NCI-H774 (cell line): ENCODE results near the gene HDAC10.

ENCODE experiments used
- DNase-seq: peaks from one replicate; lab custom pipeline; 2025; lab: John Stamatoyannopoulos, UW

The HDAC10 gene

DNA sequence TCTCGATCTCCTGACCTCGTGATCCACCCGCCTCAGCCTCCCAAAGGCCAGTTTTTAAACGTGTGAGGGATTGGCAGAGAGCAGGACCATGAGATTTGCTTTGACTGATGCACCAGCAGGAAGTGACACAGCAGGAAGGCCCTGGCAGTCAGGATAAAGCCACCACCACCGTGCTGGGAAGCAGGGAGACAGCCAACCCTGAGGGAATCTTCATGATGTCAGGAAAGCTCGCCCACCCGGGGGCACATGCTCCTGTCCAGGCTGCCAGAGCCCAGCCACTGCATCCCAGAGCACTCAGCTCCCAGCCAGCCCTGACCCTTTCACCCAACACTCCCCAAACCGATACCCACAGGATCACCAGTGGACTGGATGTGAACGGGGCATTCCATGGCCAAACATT lies 12.3 kb downstream of the HDAC10 start:
- DNase-seq: no peak

DNA sequence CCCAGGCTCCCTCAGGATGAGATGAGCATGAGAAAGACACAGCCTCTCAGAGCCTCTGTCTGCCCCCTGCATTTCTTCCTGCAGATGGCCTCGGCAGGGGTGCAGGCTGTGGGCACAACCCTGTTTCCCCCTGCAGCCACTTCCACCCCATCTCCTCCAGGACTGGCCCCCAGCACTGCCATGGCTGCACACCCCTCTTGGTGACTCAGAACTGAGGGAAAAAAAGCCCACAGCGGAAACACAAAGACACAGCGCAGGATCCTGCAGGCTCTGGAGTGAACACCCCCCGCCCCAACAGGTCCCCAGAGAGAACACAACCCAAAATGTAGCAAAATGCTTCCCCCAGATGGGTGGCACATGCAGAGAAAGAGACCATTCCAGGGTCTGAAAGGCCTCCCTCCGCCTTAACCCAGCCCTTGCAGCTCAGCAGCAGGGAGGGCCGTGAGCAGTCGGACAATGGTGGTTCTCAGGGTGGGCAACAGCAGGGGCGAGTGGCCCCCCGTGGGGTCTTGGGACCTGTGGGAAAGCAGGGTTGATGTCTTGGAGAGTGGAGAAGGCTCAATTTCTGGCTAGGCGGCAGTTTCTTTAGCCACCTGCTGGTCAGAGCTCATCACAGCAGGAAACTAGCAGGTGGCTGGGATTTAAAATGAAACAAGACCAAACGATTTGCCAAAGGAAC lies 14.2 kb downstream of the HDAC10 start:
- DNase-seq: no peak

DNA sequence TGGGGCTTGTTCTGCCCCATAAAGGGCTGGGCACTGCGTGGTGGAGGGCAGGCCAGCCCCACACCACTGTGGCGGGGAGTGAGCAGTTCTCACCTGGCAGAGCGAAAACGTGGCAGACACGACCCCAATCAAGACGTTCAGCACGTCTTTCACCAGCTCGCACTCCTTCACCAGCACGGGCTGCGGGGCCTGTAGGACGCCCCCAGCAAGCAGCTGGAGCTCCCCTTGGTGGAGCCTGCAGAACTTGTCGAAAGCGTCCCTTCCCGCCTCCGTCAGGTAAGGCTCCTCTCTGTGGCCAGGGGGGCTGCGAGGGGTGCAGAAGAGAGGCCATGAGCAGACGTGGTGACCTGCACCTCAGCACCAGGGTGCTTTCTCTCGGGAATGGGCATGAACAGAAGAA lies 17.8 kb downstream of the HDAC10 start:
- DNase-seq: no peak

DNA sequence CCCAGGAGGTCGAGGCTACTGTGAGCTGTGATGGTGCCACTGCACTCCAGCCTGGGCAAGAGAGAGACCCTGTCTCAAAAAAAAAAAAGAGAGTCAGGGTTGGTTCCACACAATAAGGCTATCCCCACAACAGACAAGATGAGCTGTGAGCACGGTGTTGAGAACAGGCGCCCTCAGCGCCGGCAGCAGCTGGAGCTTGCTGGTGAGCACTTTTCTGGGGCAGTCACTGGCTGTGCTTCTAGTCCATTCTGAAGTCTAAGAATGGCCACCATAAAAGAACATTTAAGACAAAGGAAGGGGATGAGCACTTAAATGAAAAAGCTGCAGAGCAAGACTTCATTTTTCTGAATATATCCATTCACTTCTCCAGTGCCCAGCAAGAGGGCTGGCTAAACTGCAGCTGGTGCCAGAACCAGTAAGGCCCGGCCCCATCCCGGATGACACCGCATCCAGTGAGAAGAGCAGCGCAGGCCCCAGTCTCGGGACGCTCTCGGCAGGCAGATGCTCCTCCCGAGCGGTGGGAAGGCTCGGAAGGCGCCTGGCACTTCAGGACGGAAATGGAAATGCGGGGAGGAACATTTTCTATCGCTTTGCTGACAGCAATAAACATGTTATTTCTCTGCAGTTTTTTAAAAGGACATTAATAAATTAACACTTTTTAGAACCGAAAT lies 18.4 kb downstream of the HDAC10 start:
- DNase-seq: no peak

DNA sequence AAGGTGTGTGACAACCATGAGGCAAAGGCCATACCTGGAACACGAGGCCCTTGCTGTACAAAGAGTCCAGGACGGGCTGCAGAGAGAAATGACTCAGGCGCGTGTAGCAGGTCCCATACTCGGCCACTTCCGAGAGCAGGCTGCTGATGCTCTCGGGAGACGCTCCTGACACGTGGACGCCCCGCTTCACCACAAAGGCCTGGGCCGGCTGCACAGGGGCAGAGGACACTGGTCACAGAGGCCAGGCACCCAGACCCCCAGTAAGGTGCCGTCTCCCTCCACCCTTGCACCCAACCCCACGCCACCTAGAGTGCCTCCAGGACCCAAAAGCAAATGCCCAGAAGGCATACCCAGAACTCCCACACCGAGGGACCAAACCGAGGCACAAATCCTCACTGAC lies 21.7 kb downstream of the HDAC10 start:
- DNase-seq: no peak

DNA sequence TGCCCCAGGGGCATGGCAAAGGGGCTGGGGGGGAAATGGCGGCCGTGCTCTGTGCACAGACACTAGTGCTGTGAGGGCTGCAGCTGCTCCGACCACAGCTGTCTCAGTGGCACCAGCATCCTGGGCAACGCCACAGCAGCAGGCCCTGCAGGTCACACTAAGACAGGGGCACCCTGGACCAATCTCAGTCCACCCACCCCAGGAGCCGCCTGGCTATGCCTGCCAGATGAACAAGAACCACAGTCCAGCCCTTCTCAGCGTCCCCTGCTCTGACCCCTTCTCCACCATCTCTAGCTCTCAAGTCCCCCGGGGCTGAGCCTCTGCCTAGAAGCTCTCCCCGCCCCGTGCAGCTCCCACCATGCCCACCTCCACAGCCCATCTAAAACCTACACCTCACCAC lies 22.7 kb downstream of the HDAC10 start:
- no peak for DNase-seq

DNA sequence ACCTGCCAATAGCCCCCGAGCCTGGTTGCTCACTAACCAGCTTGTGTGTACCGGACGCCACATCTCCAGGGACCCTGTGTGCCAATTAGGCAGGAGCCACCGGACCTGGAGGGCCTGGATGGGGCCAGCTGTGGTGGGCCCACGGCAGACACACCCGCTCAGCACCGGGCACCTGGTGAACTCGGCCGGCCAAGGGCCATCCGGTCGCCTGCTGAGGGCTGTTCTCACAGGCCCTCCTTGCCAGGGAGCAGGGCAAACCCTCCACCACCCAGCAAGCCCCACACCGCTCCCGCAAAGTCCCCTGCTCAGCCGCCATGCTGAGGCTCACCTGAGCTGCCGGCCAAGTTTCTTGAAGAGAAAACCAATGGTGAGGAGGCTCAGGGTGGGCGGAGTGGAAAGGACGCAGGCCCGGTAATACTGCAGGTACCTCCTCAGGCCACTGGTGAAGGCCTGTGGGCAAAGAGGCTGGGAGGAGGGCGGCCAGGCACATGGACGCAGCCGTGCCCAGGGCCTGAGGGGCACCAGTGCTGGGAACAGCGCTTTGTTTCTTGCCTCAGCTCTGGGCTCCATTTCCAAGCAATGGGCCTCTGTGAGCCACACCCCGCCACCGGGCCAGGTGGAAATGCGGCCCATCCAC lies 23.4 kb downstream of the HDAC10 start:
- no peak for DNase-seq

DNA sequence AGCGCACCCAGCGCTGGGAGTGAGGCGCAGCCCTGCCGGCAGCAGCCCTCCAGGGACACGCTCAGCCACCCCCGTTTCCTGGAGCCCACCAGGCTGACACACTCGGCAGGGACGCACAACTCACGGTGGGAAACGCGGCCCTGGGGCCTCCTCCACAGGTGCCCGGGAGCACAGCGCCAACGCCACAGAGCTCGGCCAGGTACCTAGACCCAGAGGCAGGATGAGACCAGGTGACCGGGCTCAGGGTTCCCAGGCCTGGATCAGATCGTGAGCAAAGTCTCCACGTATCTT lies 24.2 kb downstream of the HDAC10 start:
- DNase-seq: no peak

DNA sequence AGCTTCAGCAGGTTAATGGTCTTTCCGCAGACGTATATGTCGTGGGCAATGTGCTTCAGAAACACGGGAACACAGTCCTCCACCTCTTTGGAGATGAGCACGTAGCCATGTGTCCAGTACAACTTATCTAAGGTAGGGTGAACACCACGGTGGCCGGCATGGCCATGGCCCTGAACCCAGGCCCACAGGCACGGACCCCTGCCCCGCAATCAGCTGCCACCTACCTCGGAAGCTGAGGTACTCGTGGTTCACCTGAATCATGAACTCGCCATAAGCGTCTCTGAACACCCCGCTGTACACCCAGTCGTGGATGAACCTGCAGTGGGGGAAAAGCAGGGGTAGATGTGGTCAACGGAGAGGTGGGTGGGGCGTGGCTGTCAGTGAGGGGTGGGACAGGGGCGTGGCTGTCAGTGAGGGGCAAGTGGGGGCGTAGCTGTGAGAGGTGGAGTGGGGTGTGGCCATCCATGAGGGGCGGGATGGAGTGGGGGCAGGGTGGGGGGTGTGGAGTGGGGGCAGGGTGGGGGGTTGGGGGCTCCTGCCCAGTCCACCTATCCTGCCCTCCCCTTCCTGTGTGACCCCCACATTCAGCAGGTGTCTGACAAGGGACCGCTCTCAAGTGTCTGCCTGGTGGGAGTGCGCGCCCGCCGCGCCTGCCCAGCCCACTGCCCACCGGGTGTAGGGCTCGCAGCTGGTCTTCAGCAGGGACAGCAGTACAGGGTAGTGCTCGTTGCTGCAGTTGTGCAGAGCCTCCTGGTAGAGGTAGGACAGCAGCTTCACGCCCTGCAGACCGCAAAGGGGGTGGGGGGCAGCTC lies 24.8 kb downstream of the HDAC10 start:
- no peak for DNase-seq

DNA sequence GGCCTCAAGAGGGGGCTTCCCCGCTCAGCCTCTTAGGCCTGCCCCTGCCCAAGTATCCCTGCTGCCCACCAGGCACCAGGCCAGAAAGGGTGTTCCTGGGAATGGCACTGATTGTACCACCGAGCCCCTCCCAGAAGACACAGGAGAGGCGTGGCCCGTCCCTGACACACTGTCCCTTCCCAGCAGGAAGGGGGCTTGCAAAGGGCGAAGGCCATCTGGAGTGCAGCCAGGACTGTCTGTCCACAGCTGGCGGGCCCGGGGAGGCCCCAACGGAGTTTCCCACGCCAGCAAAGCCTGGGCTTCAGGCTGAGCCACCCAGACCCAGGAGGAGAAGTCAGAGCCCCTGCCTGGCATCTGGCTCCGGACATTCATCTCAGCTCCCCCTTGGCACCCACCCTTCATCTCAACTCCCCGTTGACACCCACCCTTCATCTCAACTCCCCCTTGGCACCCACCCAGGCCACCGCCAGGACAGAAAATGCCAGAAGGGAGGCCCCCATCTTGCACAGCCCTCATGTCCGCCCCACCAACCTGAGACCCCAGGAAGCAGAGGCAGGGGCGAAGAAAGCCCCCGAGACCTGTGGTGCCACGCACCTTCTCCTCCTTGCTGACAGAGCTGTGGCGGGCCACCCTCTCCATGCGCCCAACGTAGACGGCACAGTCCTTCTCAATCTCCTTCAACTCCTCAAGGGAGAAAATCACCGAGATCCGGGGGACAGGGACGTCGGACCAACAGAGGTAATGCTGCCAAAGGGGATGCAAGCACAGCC lies 25.7 kb downstream of the HDAC10 start:
- no peak for DNase-seq

DNA sequence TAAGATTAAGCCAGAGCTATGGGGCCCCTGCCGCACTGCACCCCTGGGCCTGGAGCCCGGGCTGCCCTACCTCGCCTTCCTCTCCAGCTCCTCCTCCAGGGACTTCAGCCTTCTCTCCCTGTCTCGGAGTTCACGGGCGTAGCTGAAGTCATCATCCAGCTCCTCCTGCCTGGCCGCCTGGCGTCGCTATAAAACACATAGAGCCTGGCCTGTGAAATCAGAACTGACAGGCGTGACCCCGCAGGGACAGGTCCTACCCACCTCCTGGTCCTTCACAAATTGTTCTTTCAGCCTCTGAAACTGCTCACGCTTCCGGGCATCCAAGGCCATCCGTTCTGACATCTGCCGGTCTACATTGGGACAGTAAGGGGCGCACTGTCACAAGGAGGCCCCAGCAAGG lies 27.0 kb downstream of the HDAC10 start:
- DNase-seq: no peak

DNA sequence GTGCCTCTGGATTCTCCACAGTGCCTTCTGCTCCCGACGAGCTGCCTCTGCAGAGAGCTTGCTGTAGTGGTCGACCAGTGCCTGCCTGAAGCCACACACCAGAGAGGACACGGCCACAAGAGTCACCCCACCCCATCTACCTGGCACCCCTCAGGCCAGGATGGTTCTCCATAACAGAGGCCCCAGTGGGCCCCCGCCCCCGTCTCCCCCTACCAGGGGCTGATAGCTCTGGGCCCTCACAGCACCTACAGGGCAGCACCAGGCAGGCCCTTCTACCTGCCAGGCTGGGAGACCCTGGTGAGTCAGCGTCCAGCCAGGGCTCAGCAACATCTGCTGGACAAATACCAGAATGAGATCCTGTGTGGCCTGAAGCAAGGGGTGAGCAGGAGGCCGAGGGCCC lies 28.6 kb downstream of the HDAC10 start:
- no peak for DNase-seq

DNA sequence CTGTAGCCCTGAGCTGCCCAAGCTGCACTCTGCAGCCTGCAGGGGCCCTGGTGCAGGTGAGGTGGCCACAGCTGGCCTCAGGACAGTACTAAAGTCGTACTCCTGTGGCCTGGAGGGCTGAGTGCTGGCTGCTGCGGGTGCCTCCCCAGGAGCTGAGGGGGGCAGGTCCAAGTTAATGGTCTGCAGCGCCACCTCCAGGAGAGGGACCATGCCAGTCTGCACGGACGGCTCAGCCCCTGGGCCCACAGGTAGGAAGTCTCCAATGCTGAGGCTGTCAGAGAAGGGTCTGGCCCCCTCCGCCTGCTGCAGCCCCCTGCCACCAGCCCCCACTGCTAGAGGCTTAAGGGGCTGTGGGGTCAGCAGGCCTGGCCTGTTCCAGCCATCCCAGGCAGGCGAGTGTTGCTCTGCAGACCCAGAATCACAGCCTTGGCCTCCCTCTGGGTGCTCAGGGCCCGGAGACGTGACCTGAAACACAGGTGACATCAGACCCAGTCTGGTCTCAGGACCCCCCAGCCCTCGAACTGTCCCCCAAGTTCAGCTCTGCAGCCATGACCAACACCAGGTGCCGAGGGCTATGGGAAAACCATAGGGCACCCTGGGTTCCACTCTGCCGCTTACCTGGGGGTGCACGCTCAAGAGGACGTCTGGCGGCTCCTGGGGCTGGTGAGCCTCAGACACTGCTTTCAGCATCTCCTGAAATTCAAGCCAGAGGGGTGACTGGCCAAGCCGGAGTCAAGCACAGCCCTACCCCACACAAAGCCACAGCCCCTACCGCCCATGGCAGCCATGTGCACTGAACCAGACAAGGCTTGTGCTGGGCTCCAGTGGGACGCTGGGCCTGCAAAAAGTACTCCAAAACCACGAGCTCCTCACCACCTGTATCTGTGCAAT lies 29.4 kb downstream of the HDAC10 start:
- DNase-seq: no peak

DNA sequence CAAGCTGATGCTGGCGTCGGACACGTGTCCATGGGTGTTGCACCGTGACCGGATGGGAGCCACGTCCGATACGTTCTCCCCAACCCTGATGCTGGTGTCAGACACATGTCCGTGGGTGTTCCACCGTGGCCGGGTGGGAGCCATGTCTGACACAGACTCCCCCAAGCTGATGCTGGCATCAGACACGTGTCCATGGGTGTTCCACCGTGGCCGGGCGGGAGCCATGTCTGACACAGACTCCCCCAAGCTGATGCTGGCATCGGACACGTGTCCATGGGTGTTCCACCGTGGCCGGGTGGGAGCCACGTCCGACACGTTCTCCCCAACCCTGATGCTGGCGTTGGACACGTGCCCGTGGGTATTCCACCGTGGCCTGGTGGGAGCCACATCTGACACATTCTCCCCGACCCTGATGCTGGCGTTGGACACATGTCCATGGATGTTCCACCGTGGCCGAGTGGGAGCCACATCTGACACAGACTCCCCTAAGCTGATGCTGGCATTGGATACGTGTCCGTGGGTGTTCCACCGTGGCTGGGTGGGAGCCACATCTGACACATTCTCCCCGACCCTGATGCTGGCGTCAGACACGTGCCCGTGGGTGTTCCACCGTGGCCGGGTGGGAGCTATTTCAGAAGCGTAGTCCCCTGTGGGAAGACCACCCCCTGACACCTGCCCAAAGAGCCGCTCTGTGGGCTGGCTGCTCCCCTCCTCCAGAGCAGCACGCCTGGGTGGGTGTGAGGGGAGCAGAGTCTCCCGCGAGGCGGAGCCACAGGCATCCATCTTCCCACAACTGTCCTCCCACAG lies 30.3 kb downstream of the HDAC10 start:
- no peak for DNase-seq

DNA sequence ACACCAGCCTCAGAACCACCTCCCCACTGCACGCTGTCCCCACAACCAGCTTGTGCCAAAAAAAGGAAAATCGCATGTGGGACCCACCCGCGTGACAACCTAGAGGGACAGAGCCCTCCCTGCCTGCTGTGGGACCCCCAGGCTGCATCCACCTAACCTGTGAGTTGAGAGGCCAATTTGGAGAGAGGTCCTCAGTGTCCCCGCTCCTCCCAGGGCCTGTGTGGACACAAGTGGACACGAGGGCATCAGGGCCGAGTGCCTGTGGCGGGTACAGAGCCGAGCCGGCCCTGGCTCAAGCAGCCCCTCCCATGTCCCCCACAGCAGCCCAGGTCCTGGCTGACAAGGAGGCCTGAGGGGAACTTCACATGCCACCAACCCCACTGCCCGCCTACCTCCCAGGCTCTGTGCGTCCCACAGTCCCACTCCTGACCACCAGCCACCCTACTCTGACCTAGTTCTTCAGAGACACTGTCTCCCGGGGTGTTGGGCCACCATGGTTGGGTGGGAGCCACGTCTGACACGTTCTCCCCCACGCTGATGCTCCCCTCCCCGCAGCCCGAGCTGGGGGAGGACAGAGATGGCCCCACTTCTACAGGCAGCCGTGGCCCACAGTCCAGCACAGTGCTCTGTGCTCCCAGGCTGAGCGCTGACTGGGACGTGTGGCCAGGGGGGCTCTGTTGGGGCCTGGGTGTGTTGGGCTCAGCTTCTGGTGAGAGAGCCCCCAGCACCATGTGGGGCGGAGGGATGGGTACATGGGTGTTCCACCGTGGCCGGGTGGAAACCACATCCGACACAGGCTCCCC lies 31.1 kb downstream of the HDAC10 start:
- no peak for DNase-seq

DNA sequence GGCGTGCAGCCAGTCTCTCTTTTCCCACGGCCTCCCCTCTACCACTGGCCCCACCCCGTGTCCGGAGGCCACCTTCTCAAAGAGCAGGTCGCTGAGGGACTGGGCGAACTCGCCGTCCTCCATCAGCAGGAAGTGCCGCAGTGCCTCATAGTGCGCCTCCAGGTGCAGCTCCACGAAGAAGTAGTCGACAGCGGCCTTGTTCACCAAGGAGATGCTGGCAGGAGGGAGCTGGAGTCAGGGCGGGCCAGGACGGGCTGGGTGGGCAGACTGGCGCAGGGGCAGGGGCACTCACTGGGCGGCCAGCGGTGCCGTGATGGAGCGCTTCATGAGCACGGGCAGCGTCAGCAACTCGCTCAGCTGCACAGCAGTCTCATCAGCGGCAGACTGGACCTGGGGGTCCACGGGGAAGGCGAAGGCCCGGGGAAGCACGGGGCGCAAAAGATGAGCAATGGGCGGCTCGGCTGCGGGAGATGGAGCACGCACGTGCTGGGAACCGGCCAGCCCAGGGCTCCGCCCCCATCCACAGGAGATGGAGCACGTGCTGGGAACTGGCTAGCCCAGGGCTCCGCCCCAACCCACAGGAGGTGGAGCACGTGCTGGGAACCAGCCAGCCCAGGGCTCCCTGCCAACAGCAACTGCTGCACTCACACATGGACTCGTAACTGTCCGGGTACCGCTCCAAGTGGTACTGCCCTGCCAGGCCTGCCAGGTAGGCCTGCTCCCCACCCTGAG lies 31.9 kb downstream of the HDAC10 start:
- DNase-seq: peak; percentile 7

DNA sequence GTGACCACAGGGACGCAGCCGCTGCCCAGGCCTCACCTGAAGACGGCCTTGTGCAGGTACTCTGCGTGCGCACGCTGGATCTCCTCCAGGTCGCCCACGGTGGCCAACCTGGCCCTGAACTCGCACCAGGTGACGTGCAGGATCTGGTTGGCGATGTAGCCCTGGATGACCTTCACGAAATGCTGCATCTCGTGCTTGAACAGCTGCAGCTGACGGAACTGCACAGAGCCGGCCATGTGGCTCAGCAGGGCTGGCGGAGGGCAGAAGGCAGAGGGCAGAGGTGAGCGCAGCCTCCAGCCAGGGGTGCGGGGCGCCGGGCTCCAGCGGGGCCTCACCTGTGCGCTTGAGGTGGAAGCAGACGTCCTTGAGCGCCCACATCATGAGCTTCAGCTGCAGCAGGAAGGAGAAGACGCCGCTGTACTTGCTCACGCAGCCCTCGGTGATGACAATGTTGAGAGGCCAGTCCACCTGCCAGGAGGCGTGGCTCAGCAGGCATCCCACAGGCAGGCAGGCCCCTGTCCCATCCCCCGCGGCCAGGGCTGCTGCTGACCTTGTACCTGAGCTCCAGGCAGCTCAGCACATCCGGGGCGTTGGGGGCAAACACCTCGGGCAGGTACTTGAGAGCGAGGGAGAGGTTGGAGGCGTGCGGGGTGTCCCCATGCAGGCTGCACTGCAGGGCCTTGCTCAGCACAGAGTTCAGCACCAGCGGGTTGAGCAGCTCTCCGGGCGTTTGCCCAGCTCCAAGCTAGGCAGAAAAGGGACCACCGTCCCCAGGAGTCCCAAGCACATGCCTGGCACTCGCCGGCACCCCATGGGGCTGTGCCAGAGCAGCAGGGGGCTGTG lies 32.7 kb downstream of the HDAC10 start:
- DNase-seq: no peak
